Muscle of arm (tissue), 14 donors: ENCODE data around the gene RABEPK. TPM values are rescaled to one million over a fixed set of nuclear protein-coding genes. Genes with fewer than 3 reads are reported as not detected.
A peak's percentile ranks its signal among the peaks of the same experiment; 100 is the strongest.
"Not testable (repeated sequence)": the region's sequence is repeated elsewhere in the genome, so short reads cannot be mapped to it uniquely, and the experiment has no call there.

Source experiments
- DNase-seq: peaks from one replicate; pipeline ENCODE4 v3.0.0-alpha.2; 2013
- long read RNA-seq, 11 donors: transcript quantifications; one replicate each; lab custom pipeline, GENCODE V29; 2026
- polyA plus RNA-seq, 12 donors: library from polyadenylated mRNA; unstranded; fragments of 120-200 nt; gene quantifications; one replicate each; pipeline ENCODE4 v1.2.1, GENCODE V29; 2013; ENCODE audit not compliant: insufficient read length in 12 of 12

The RABEPK gene
- 10 to 100 TPM in 11 of 12 donors, not detected in 1; 12.7 to 21.3 (median 15.1) TPM for polyA plus RNA-seq
- long read RNA-seq, donor 1, partial matches to known transcripts: 1,322 of 1,417 reads
- long read RNA-seq, donor 1, other reads (novel, unspliced or antisense): 91 of 1,417 reads
- long read RNA-seq, donor 2, transcript RABEPK-204 (9 exons, 1,466 nt): major isoform, 5 of 7 reads
- long read RNA-seq, donor 2, partial matches to known transcripts: 0 of 7 reads
- long read RNA-seq, donor 2, other reads (novel, unspliced or antisense): 0 of 7 reads
- long read RNA-seq, donor 3, partial matches to known transcripts: 77 of 144 reads
- long read RNA-seq, donor 3, other reads (novel, unspliced or antisense): 63 of 144 reads
- long read RNA-seq, donor 4, partial matches to known transcripts: 0 of 4 reads
- long read RNA-seq, donor 4, other reads (novel, unspliced or antisense): 0 of 4 reads
- long read RNA-seq, donor 5: 0 reads
- long read RNA-seq, donor 6, partial matches to known transcripts: 0 of 2 reads
- long read RNA-seq, donor 6, other reads (novel, unspliced or antisense): 0 of 2 reads
- long read RNA-seq, donor 7, partial matches to known transcripts: 0 of 1 reads
- long read RNA-seq, donor 7, other reads (novel, unspliced or antisense): 0 of 1 reads
- long read RNA-seq, donor 8, transcript RABEPK-204 (9 exons, 1,466 nt): major isoform, 7 of 9 reads
- long read RNA-seq, donor 8, partial matches to known transcripts: 0 of 9 reads
- long read RNA-seq, donor 8, other reads (novel, unspliced or antisense): 0 of 9 reads
- long read RNA-seq, donor 9, partial matches to known transcripts: 0 of 7 reads
- long read RNA-seq, donor 9, other reads (novel, unspliced or antisense): 0 of 7 reads
- long read RNA-seq, donor 10, partial matches to known transcripts: 0 of 4 reads
- long read RNA-seq, donor 10, other reads (novel, unspliced or antisense): 0 of 4 reads
- long read RNA-seq, donor 11, transcript RABEPK-202 (8 exons, 1,504 nt): major isoform, 5 of 649 reads
- long read RNA-seq, donor 11, partial matches to known transcripts: 640 of 649 reads
- long read RNA-seq, donor 11, other reads (novel, unspliced or antisense): 0 of 649 reads

- DNase-seq: peak; percentile 96
Observed at GRCh38 chr9:125200216-125201047, at the start of gene RABEPK. Gene RABEPK, plus strand, starts transcription at chr9:125200542. Its CDS starts 2,472 bp downstream, at chr9:125203014.

GRCh38 chr9:125151730-125152129 lies 48.6 kb upstream of the RABEPK start:
- no peak for DNase-seq

GRCh38 chr9:125153712-125154367 lies 46.5 kb upstream of the RABEPK start:
- DNase-seq: no peak

GRCh38 chr9:125156551-125156950 lies 43.8 kb upstream of the RABEPK start:
- no peak for DNase-seq

GRCh38 chr9:125160750-125161149 lies 39.6 kb upstream of the RABEPK start:
- DNase-seq: no peak

- no peak for DNase-seq
Observed at GRCh38 chr9:125161284-125161918, 38.9 kb upstream of the RABEPK start.

GRCh38 chr9:125162891-125163290 lies 37.5 kb upstream of the RABEPK start:
- DNase-seq: not testable (repeated sequence)

- DNase-seq: no peak
Observed at GRCh38 chr9:125166762-125167161, 33.6 kb upstream of the RABEPK start.

- DNase-seq: no peak
Observed at GRCh38 chr9:125169895-125170294, 30.4 kb upstream of the RABEPK start.

- DNase-seq: no peak
Observed at GRCh38 chr9:125172031-125172755, 28.1 kb upstream of the RABEPK start.

- DNase-seq: peak; percentile 73
Observed at GRCh38 chr9:125176636-125177035, 23.7 kb upstream of the RABEPK start.

GRCh38 chr9:125177888-125178287 lies 22.5 kb upstream of the RABEPK start:
- no peak for DNase-seq

GRCh38 chr9:125179776-125180175 lies 20.6 kb upstream of the RABEPK start:
- DNase-seq: not testable (repeated sequence)

GRCh38 chr9:125180876-125181275 lies 19.5 kb upstream of the RABEPK start:
- DNase-seq: no peak

GRCh38 chr9:125181756-125182155 lies 18.6 kb upstream of the RABEPK start:
- DNase-seq: not testable (repeated sequence)

GRCh38 chr9:125183054-125183453 lies 17.3 kb upstream of the RABEPK start:
- no peak for DNase-seq

- DNase-seq: no peak
Observed at GRCh38 chr9:125183561-125183960, 16.8 kb upstream of the RABEPK start.

GRCh38 chr9:125189011-125189360 lies 11.4 kb upstream of the RABEPK start:
- DNase-seq: no peak
